ENCODE results near the gene KLHL29. TPM values are rescaled to one million over a fixed set of nuclear protein-coding genes. Genes with fewer than 3 reads are reported as not detected.

KLHL29 gene
- total and polyA plus RNA-seq, 10 donors: 1.5 to 30.5 (median 9.4) TPM

- intact Hi-C loops (cut with DNase I; ENCODE audit: low total_unique reads): no loop called here
Observed at GRCh38 chr2:23502096-23502495, 117.1 kb downstream of the KLHL29 start.

GRCh38 chr2:23503097-23503496, 118.1 kb downstream of the KLHL29 start:
- WGBS, 5 donors: 80 to 91% (median 81%) methylated on average over 6 of the region's 6 CpGs
- Histone ChIP-seq H3K36me3 (no peaks in the 10 kb centered on the region), H3K9me3 (no peaks in the 10 kb centered on the region), H3K4me1 (peaks cover 0 to 33% (median 19%) of the 10 kb centered on the region in 6 donors), H3K27ac (no peak overlapping the region), H3K27me3 (replicated peaks in 1 of 7) (peaks cover 0 to 13% (median 0%) of the 10 kb centered on the region in 7 donors), H3K4me3 (no peak overlapping the region)
- intact Hi-C loops (cut with DNase I; ENCODE audit: low total_unique reads): no loop called here
- no peak for TF ChIP-seq POLR2AphosphoS5 (IDR thresholded peaks at IDR 0.05)
- no peak for TF ChIP-seq POLR2A (IDR thresholded peaks at IDR 0.05)
- TF ChIP-seq CTCF (IDR thresholded peaks at IDR 0.05 in 8 of 11, conservative IDR thresholded peaks at IDR 0.05 in 3 of 11): no peak
- DNase-seq: no peak

More at GRCh38 chr2:23502096-23502495, 117.1 kb downstream of the KLHL29 start:
- peaks cover 0 to 29% (median 17%) of the 10 kb centered on the region in 6 donors for H3K4me1 ChIP-seq
- WGBS, 5 donors: 91 to 93% (median 92%) methylated on average over 15 of the region's 15 CpGs
- TF ChIP-seq POLR2AphosphoS5 (IDR thresholded peaks at IDR 0.05) (no peak), POLR2A (IDR thresholded peaks at IDR 0.05) (no peak), CTCF (IDR thresholded peaks at IDR 0.05 in 8 of 11, conservative IDR thresholded peaks at IDR 0.05 in 3 of 11) (no peak)
- no peak overlapping the region for H3K27ac ChIP-seq
- H3K9me3 ChIP-seq: no peaks in the 10 kb centered on the region
- H3K27me3 ChIP-seq (replicated peaks in 1 of 7): peaks cover 0 to 12% (median 0%) of the 10 kb centered on the region in 7 donors
- no peaks in the 10 kb centered on the region for H3K36me3 ChIP-seq
- no peak for DNase-seq
- H3K4me3 ChIP-seq: no peak overlapping the region

- H3K4me1 ChIP-seq: peaks cover 0 to 35% (median 19%) of the 10 kb centered on the region in 6 donors
- no peaks in the 10 kb centered on the region for H3K36me3 ChIP-seq
- no peak for DNase-seq
- 27 to 55% (median 37%) methylated on average over 6 to 7 of the region's 7 CpGs for WGBS, 5 donors
- no peak overlapping the region for H3K27ac ChIP-seq
- H3K9me3 ChIP-seq: no peaks in the 10 kb centered on the region
- peaks cover 0 to 13% (median 0%) of the 10 kb centered on the region in 7 donors for H3K27me3 ChIP-seq (replicated peaks in 1 of 7)
- TF ChIP-seq POLR2AphosphoS5 (IDR thresholded peaks at IDR 0.05) (no peak), CTCF (IDR thresholded peaks at IDR 0.05 in 8 of 11, conservative IDR thresholded peaks at IDR 0.05 in 3 of 11) (no peak)
- H3K4me3 ChIP-seq: no peak overlapping the region
- intact Hi-C loops (cut with DNase I; ENCODE audit: low total_unique reads): no loop called here
Observed at GRCh38 chr2:23503682-23504081, 118.7 kb downstream of the KLHL29 start.

- intact Hi-C loops (cut with DNase I; ENCODE audit: low total_unique reads): no loop called here
- peaks cover 0 to 38% (median 15%) of the 10 kb centered on the region in 6 donors for H3K4me1 ChIP-seq
- DNase-seq: no peak
Observed at GRCh38 chr2:23504591-23504990, 119.6 kb downstream of the KLHL29 start.

More at GRCh38 chr2:23504591-23504990, 119.6 kb downstream of the KLHL29 start:
- H3K9me3 ChIP-seq: no peaks in the 10 kb centered on the region
- WGBS, 5 donors: 82 to 91% (median 89%) methylated on average over 8 of the region's 8 CpGs
- peaks cover 0 to 13% (median 0%) of the 10 kb centered on the region in 7 donors for H3K27me3 ChIP-seq (replicated peaks in 1 of 7)
- H3K27ac ChIP-seq: no peak overlapping the region
- TF ChIP-seq CTCF (IDR thresholded peaks at IDR 0.05 in 8 of 11, conservative IDR thresholded peaks at IDR 0.05 in 3 of 11) (no peak), POLR2A (IDR thresholded peaks at IDR 0.05) (no peak), POLR2AphosphoS5 (IDR thresholded peaks at IDR 0.05) (no peak)
- H3K4me3 ChIP-seq: no peak overlapping the region
- H3K36me3 ChIP-seq: no peaks in the 10 kb centered on the region
